Fibroblast of lung (primary cell): Measurements from ENCODE around the gene GNG12. TPM values are rescaled to one million over a fixed set of nuclear protein-coding genes. Genes with fewer than 3 reads are reported as not detected.
"Not testable (repeated sequence)": the region's sequence is repeated elsewhere in the genome, so short reads cannot be mapped to it uniquely, and the experiment has no call there.

Experiments used
- DNase-seq, 2 donors: peaks; one replicate each; pipeline versions ENCODE4 v3.0.0 to v3.0.0-alpha.2; 2010; ENCODE audit warnings: low read depth in 2 of 2
- H2AFZ ChIP-seq: 2 replicates; pipeline ENCODE4 v1.5.1; 2012; ENCODE audit warnings: low read length, control low read depth, inconsistent platforms
- H3K27ac ChIP-seq: 2 replicates; pipeline ENCODE4 v1.5.1; 2011; ENCODE audit warnings: low read length, control low read depth; ENCODE audit not compliant: insufficient read depth
- H3K27me3 ChIP-seq: 2 replicates; pipeline ENCODE4 v1.5.1; 2011; ENCODE audit warnings: mild to moderate bottlenecking, low read length; ENCODE audit not compliant: control insufficient read depth, insufficient read depth
- H3K36me3 ChIP-seq: 2 replicates; pipeline ENCODE4 v1.5.1; 2011; ENCODE audit warnings: low read length; ENCODE audit not compliant: control insufficient read depth, insufficient read depth
- H3K4me1 ChIP-seq: 2 replicates; pipeline ENCODE4 v1.5.1; 2011; ENCODE audit warnings: low read length; ENCODE audit not compliant: control insufficient read depth, insufficient read depth; ENCODE audit errors: extremely low read depth
- H3K4me2 ChIP-seq: 2 replicates; pipeline ENCODE4 v1.5.1; 2011; ENCODE audit warnings: low read length, control low read depth; ENCODE audit not compliant: insufficient read depth; ENCODE audit errors: extremely low read depth
- H3K4me3 ChIP-seq, 4 experiments: fragments of 200-600 bp in 1 of 4; sonication (generic) in 1 of 4; replicated peaks in 1 of 4; 2 replicates each; pipeline ENCODE4 v1.5.1; 2011 to 2016; ENCODE audit warnings: low read length in 4 of 4, low read depth in 3 of 4, mild to moderate bottlenecking in 3 of 4, control low read depth in 2 of 4, inconsistent platforms in 1 of 4, mixed read lengths in 1 of 4; ENCODE audit not compliant: insufficient read depth in 1 of 4; ENCODE audit errors: control extremely low read depth in 1 of 4
- H3K79me2 ChIP-seq: 2 replicates; pipeline ENCODE4 v1.5.1; 2012; ENCODE audit warnings: mild to moderate bottlenecking, low read length, inconsistent platforms; ENCODE audit not compliant: control insufficient read depth, insufficient read depth
- H3K9ac ChIP-seq: 2 replicates; pipeline ENCODE4 v1.5.1; 2011; ENCODE audit warnings: mild to moderate bottlenecking, low read length, control low read depth; ENCODE audit not compliant: insufficient read depth
- H3K9me3 ChIP-seq: 2 replicates; pipeline ENCODE4 v1.5.1; 2012; ENCODE audit warnings: low read depth, low read length; ENCODE audit not compliant: control insufficient read depth, insufficient read depth
- H4K20me1 ChIP-seq: 2 replicates; pipeline ENCODE4 v1.5.1; 2011; ENCODE audit warnings: low read length; ENCODE audit not compliant: control insufficient read depth, insufficient read depth; ENCODE audit errors: extremely low read depth
- EZH2 ChIP-seq: IDR thresholded peaks from 2 replicates; pipeline ENCODE4 v1.5.1; 2012; ENCODE audit warnings: low read length, control low read depth, mild to moderate bottlenecking; ENCODE audit errors: missing control alignments
- polyA plus RNA-seq, 2 donors: library from polyadenylated mRNA; depleted of rRNA in 1 of 2; stranded (reverse) in 1 of 2; unstranded in 1 of 2; fragments of >200 nt; gene quantifications; 2 replicates each; pipeline ENCODE4 v1.2.1, GENCODE V29; 2011 to 2012; ENCODE audit warnings: missing spikeins in 1 of 2
- total RNA-seq: library from RNA; depleted of rRNA; stranded (reverse); fragments of >200 nt; gene quantifications from 2 replicates; pipeline ENCODE4 v1.2.1, GENCODE V29; 2014
- TF ChIP-seq, protein P1 (sequence below), 2 donors: IDR thresholded peaks in 1 of 2; conservative IDR thresholded peaks in 1 of 2; 1 replicate in 1 of 2; 2 replicates in 1 of 2; pipeline ENCODE4 v1.5.1; 2011 to 2012; ENCODE audit warnings: low read length in 2 of 2, control low read depth in 1 of 2, inconsistent platforms in 1 of 2, low read depth in 1 of 2, mild to moderate bottlenecking in 1 of 2

Gene GNG12
- total and polyA plus RNA-seq, 2 donors (not counting 1 experiment from before 2014, with no cell fraction given) = 127 to 241 TPM

DNA sequence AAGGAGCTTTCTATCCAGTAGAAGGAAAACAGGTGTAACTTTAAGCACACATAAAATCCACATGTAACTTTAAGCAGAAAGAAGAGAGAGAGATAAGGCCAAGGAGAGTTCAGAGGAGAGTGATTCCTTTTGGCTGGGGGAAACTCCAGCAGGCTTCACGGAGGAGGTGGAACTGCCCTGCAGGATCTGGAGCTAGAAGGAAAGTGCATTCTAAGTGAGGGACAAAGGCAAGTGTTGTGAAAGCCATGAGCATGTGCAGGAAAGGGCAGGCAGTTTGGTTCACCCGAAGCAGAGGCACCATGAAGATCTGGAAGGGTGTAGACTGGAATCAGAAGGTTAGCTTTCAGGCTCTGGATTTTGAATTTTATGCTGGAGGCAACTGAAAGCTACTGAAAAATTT, 101.9 kb downstream of the GNG12 start:
- no peaks in the 10 kb centered on the region for H3K9me3 ChIP-seq
- DNase-seq = no peak
- H3K79me2 ChIP-seq = peaks cover 16% of the 10 kb centered on the region
- H2AFZ ChIP-seq = no peak overlapping the region
- no peaks in the 10 kb centered on the region for H3K27me3 ChIP-seq
- no peak overlapping the region for H3K4me2 ChIP-seq
- TF ChIP-seq, protein P1, sequence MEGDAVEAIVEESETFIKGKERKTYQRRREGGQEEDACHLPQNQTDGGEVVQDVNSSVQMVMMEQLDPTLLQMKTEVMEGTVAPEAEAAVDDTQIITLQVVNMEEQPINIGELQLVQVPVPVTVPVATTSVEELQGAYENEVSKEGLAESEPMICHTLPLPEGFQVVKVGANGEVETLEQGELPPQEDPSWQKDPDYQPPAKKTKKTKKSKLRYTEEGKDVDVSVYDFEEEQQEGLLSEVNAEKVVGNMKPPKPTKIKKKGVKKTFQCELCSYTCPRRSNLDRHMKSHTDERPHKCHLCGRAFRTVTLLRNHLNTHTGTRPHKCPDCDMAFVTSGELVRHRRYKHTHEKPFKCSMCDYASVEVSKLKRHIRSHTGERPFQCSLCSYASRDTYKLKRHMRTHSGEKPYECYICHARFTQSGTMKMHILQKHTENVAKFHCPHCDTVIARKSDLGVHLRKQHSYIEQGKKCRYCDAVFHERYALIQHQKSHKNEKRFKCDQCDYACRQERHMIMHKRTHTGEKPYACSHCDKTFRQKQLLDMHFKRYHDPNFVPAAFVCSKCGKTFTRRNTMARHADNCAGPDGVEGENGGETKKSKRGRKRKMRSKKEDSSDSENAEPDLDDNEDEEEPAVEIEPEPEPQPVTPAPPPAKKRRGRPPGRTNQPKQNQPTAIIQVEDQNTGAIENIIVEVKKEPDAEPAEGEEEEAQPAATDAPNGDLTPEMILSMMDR (conservative IDR thresholded peaks at IDR 0.05 in 1 of 2, IDR thresholded peaks at IDR 0.05 in 1 of 2; ENCODE audit: low read depth in 1 of 2, low read length in 2 of 2) = no peak
- no peak for TF ChIP-seq EZH2
- no peak overlapping the region for H3K27ac ChIP-seq
- no peaks in the 10 kb centered on the region for H3K36me3 ChIP-seq
- H3K9ac ChIP-seq = no peak overlapping the region
- no peaks in the 10 kb centered on the region for H4K20me1 ChIP-seq
- H3K4me1 ChIP-seq = peaks cover 24% of the 10 kb centered on the region
- H3K4me3 ChIP-seq = no peak overlapping the region

DNA sequence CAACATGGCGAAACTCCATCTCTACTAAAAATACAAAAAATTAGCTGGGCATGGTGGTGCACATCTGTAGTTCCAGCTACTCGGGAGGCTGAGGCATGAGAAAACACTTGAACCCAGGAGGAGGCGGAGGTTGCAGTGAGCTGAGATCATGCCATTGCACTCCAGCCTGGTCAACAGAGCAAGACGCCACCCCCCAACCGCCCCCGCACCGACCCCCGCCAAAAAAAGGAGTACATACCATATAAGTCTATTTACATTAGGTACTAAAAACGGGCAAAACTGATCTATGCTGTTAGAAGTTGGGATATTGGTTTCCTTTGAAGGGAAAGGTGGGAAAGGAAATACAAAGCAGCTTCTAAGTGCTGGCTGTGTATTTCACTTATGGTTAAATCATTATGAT, 103.0 kb downstream of the GNG12 start:
- not testable (repeated sequence) for H3K4me2 ChIP-seq, H2AFZ ChIP-seq, H3K4me3 ChIP-seq, H3K27me3 ChIP-seq, H3K36me3 ChIP-seq, H3K9me3 ChIP-seq, H3K9ac ChIP-seq, H4K20me1 ChIP-seq, H3K27ac ChIP-seq, DNase-seq
- Histone ChIP-seq H3K4me1 (peaks cover 23% of the 10 kb centered on the region), H3K79me2 (peaks cover 15% of the 10 kb centered on the region)

DNA sequence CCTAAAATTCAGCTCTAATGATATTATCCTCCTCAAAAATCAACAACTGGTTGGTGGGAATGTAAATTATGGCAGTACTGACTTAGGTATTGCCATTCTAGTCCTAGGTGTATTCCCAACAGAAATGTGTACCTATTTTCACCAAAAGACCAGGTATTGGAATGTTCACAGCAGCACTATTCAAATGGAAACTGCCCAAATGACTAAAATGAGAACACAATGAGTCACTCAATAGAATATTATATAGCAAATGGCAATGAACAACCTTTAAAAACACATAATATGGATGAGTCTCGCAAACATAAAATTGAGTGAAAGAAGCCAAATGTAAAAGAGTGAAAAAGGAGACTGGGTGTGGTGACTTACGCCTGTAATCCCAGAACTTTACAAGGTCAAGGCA, 103.4 kb downstream of the GNG12 start:
- TF ChIP-seq, protein P1 (conservative IDR thresholded peaks at IDR 0.05 in 1 of 2, IDR thresholded peaks at IDR 0.05 in 1 of 2; ENCODE audit: low read depth in 1 of 2, low read length in 2 of 2) = no peak
- no peak for TF ChIP-seq EZH2
- H3K9me3 ChIP-seq = no peaks in the 10 kb centered on the region
- H3K27ac ChIP-seq = no peak overlapping the region
- peaks cover 25% of the 10 kb centered on the region for H3K4me1 ChIP-seq
- no peak overlapping the region for H3K9ac ChIP-seq
- H2AFZ ChIP-seq = no peak overlapping the region
- no peaks in the 10 kb centered on the region for H4K20me1 ChIP-seq
- no peak for DNase-seq
- H3K79me2 ChIP-seq = peaks cover 13% of the 10 kb centered on the region
- H3K27me3 ChIP-seq = no peaks in the 10 kb centered on the region
- no peaks in the 10 kb centered on the region for H3K36me3 ChIP-seq
- H3K4me2 ChIP-seq = no peak overlapping the region
- H3K4me3 ChIP-seq = no peak overlapping the region
